ENCODE data around the gene R3HDML. TPM values are rescaled to one million over a fixed set of nuclear protein-coding genes. Genes with fewer than 3 reads are reported as not detected.

The R3HDML gene
- not detected for total RNA-seq

GRCh38 chr20:44336725-44337380 is at the start of gene R3HDML:
TSS of gene R3HDML (plus strand) at chr20:44337043. CDS start at chr20:44337158, 115 bp downstream.
- Histone ChIP-seq H3K4me3 (no peak within 1 kb of the TSS), H3K36me3 (no peaks in the 10 kb centered on the region), H3K27ac (no peak within 1 kb of the TSS), H3K27me3 (no peaks in the 10 kb centered on the region), H3K9me3 (no peaks in the 10 kb centered on the region), H3K4me1 (no peaks in the 10 kb centered on the region)
- TF ChIP-seq POLR2A (IDR thresholded peaks at IDR 0.05) = no peak
- TF ChIP-seq CTCF (IDR thresholded peaks at IDR 0.05) = no peak
- DNase-seq = no peak

- no peak overlapping the region for H3K27ac ChIP-seq
- no peak overlapping the region for H3K4me3 ChIP-seq
- H3K9me3 ChIP-seq = no peaks in the 10 kb centered on the region
- H3K27me3 ChIP-seq = no peaks in the 10 kb centered on the region
- DNase-seq = no peak
- no peaks in the 10 kb centered on the region for H3K4me1 ChIP-seq
- no peaks in the 10 kb centered on the region for H3K36me3 ChIP-seq
- TF ChIP-seq CTCF (IDR thresholded peaks at IDR 0.05) (no peak), POLR2A (IDR thresholded peaks at IDR 0.05) (no peak)
Measured at GRCh38 chr20:44287272-44288097, 49.4 kb upstream of the R3HDML start.

GRCh38 chr20:44288252-44288651 is 48.6 kb upstream of the R3HDML start:
- H3K4me1 ChIP-seq = no peaks in the 10 kb centered on the region
- no peaks in the 10 kb centered on the region for H3K9me3 ChIP-seq
- H3K4me3 ChIP-seq = no peak overlapping the region
- no peaks in the 10 kb centered on the region for H3K36me3 ChIP-seq
- no peak for TF ChIP-seq POLR2A (IDR thresholded peaks at IDR 0.05)
- peak in 1 of 6 experiments; percentile 14 for TF ChIP-seq CTCF (IDR thresholded peaks at IDR 0.05)
- H3K27me3 ChIP-seq = no peaks in the 10 kb centered on the region
- no peak for DNase-seq
- H3K27ac ChIP-seq = no peak overlapping the region

- no peaks in the 10 kb centered on the region for H3K27me3 ChIP-seq
- no peak overlapping the region for H3K27ac ChIP-seq
- H3K9me3 ChIP-seq = no peaks in the 10 kb centered on the region
- no peaks in the 10 kb centered on the region for H3K4me1 ChIP-seq
- TF ChIP-seq CTCF (IDR thresholded peaks at IDR 0.05) (no peak), POLR2A (IDR thresholded peaks at IDR 0.05) (no peak)
- no peak for DNase-seq
- H3K36me3 ChIP-seq = no peaks in the 10 kb centered on the region
- no peak overlapping the region for H3K4me3 ChIP-seq
Measured at GRCh38 chr20:44291754-44292153, 45.1 kb upstream of the R3HDML start.

- Histone ChIP-seq H3K4me3 (no peak overlapping the region), H3K4me1 (no peaks in the 10 kb centered on the region), H3K36me3 (no peaks in the 10 kb centered on the region), H3K27ac (no peak overlapping the region), H3K9me3 (no peaks in the 10 kb centered on the region), H3K27me3 (no peaks in the 10 kb centered on the region)
- TF ChIP-seq POLR2A (IDR thresholded peaks at IDR 0.05) = no peak
- TF ChIP-seq CTCF (IDR thresholded peaks at IDR 0.05) = no peak
- no peak for DNase-seq
Measured at GRCh38 chr20:44296011-44296410, 40.8 kb upstream of the R3HDML start.

Measured in Peyer's patch (tissue), 4 donors.